NCI-H2196 (cell line): ENCODE measurements around the gene PCCB.
"Not testable (repeated sequence)": the region's sequence is repeated elsewhere in the genome, so short reads cannot be mapped to it uniquely, and the experiment has no call there.

Experiments
- DNase-seq: peaks from one replicate; lab custom pipeline; 2025; ENCODE audit not compliant: unreplicated experiment; lab: John Stamatoyannopoulos, UW

Gene PCCB

GRCh38 chr3:136261826-136262225, 11.7 kb downstream of the PCCB start:
- DNase-seq = no peak

DNA sequence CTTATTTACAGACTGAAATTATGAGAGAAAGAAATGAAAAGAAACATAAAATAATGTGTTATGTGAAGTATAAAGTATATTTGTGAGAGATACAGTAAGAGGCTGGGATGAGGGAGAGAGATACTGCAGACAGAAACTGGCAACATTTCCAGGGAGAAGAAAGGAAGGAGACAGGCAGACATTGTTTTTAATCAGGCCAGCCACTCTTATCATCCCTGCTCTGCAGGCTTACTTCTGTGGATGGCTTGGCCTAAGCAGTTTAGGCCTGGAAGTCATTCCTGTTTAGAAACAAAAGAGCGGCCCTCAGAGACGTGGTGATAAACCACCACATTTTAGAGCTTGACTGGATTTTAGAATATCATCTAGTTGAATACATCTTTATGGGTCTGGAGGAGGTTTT, 12.4 kb downstream of the PCCB start:
- DNase-seq = no peak

DNA sequence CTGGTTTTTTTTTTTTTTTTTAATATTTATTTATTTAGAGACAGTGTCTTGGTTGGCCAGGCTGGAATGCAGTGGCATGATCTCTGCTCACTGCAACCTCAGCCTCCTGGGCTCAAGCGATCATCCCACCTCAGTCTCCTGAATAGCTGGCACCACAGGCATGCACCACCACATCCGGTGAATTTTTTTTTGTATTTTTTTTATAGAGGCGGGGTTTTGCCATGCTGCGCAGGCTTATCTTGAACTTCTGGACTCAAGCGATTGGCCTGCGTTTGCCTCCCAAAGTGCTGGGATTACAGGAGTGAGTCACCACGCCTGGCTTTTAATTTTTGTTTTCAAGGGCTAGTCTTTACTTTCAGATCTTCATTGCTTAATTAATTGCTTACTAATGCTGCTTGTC, 13.1 kb downstream of the PCCB start:
- no peak for DNase-seq

- not testable (repeated sequence) for DNase-seq
Measured at GRCh38 chr3:136266468-136267125, 16.5 kb downstream of the PCCB start.

DNA sequence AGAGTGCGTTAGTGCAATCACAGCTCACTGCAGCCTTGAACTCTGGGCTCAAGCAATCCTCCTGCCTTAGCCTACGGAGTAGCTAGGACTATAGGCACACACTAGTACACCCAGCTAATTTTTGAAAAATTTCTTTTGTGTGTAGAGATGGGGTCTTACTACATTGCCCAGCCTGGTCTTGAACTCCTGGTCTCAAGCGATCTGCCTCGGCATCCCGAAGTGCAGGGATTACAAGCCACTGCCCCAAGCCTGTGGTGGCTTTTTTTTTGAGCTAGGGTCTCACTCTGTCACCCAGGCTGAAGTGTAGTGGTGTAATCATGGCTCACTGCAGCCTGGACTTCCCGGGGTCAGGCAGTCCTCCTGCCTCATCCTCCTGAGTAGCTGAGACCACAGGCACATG, 17.1 kb downstream of the PCCB start:
- no peak for DNase-seq

DNA sequence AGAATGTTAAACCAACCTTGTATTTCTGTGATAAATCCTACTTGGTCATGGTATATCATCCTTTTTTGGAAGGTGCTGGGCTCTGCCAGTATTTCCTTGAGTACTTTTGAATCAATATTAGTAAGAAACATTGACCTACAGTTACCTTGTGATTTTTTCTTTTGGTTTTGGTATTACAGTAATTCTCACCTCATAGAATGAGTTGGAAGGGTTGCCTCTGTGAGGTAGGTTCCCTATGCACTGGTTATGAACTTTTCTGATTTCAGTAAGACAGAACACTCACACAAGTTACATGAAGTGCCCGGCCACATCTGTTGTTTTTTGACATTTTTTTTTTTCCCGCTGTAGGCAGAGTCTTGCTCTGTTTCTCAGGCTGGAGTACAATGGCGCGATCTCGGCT, 20.0 kb downstream of the PCCB start:
- no peak for DNase-seq

- not testable (repeated sequence) for DNase-seq
Measured at GRCh38 chr3:136271626-136272025, 21.5 kb downstream of the PCCB start.

DNA sequence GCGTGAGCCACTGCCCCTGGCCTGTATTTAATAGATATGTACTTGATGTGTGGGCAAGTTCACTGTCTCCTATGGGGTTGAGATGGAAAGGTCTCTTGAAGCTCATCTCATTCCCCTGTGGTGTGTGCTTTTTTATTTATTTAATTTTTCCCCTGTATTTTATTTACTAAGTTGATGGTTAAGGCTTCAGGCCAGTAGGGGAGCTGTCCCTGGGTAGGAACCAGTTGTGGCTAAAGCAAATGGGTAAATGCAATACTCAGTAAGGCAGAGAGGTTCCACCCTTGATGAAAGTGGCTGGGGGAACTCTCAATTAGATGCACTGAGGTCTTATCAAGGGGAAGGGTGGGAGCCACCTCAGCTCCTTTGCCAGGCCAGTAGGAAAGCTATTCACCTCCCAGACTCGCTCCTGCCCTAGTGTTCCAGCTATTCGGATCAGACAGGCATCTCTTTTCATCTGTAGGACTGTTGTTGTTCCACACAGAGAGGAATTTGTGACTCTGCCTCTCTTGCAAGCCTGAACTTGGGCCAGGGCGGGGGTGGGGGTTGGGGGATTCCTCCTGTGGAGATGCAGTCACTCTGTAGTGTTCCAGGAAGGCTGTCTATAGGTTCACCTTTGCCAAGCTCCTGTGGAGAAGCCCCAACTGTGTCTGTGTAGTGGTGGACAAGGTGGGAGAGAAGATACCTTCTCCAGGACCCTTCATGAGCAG, 26.1 kb downstream of the PCCB start:
- no peak for DNase-seq

DNA sequence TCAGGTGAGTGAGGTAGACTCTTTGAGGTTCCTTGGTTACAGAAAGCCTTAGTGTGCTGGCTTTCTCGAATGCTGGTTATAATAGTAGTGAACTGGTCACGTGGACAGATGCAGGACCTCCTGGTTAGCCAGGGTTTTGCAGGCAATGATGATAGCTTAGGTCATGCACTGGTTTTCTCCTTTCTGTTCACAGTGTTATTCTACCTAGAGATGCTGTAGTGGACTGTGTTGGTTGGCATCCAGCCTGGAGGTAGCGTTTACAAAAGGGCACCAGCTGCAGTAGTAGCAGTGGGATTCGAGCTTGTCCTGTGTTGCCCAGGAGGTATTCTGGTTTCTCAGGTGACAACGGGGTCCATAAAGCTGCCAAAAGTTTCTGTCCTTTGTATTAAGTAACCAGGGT, 27.0 kb downstream of the PCCB start:
- peak; percentile 94 for DNase-seq

DNA sequence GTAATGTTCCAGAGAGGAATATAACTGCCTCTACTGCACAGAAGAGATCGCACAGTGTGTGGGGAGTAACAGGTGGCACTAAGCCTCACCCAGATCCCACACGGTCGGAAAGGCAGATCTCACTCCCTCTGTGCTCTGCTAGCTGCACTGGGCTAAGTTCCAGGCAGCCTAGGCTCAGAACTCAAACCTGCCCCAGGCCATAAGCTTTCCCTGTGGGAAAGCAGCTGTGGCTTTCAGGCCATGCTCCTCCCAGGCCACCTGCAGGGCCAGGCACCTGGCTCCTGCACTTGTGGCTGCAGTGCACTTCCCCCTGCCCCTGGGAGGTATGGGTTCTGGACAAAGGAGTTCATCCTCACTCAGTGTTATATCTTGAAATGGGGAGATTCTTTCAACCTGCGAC, 27.5 kb downstream of the PCCB start:
- peak; percentile 97 for DNase-seq

DNA sequence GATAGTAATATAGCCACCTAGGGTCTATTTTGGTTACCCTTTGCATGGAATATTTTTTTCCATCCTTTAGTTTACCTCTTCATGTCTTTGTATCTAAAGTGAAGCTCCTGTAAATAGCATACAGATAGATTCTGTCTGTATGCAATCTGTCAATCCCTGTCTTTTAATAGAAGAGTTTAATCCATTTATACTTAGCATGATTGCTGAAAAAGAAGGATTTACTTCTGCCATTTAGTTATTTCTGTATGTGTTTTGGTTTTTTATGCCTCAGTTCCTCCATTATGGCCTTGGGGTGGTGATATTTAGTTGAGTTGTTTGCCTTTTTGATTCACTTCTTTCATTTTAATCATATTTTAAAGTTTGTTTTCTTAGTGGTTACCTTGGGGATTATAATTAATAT, 29.0 kb downstream of the PCCB start:
- no peak for DNase-seq

DNA sequence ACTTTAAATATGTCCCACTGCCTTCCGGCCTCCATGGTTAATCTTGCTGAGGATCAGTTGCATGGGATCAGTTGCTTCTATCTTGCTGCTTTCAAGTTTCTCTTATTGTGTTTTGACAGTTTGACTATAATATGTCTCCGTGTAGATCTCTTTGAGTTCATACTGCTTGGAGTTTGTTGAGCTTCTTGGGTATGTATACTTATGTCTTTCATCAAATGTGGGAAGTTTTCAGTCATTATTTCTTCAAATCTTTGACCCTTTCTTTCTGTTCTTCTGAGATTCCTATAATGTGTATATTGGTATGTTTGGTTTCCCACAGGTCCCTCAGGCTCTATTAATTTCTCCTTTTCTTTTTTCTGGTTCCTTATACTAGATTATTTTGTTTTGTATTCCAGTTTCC, 30.8 kb downstream of the PCCB start:
- DNase-seq = no peak

- no peak for DNase-seq
Measured at GRCh38 chr3:136281966-136282520, 31.9 kb downstream of the PCCB start.

- DNase-seq = no peak
Measured at GRCh38 chr3:136283627-136284026, 33.5 kb downstream of the PCCB start.

DNA sequence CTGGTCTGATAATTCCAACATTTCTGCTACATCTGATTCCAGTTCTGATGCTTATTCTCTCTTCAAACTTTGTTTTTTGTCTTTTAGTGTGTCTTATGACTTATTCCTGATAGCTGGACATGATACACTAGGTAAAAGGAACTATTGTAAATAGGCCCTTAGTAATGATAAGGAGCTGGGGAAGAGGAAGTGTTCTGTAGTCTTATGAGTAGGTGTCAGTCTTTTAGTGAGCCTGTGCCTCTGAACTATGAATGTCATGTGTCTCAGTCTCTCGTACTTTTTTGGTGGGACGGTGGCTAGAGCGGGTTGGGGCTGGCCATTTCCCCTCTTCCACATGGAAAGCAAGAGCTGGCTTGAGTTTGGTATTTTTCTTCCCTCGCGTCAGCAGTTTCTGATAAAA, 41.2 kb downstream of the PCCB start:
- DNase-seq = no peak

DNA sequence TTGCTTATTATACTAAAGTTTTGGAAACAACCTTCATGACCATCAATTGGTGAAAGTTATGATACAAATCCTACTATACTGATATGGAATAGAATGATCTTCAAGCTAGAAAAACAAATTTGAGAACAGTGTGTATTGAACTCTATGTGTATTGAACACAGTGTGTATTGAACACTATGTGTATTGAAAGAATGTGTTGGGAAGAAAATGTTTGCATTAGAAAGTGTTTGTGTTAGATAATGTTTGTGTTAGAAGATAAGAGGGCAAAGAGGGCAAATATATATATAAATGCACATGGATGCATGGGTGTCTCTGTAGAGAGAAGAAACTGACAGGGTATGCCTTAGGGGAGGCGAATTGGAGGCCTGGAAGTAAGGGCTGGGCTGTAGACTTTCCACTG, 42.4 kb downstream of the PCCB start:
- no peak for DNase-seq

GRCh38 chr3:136293279-136293678, 43.1 kb downstream of the PCCB start:
- no peak for DNase-seq

GRCh38 chr3:136294176-136294575, 44.0 kb downstream of the PCCB start:
- no peak for DNase-seq

DNA sequence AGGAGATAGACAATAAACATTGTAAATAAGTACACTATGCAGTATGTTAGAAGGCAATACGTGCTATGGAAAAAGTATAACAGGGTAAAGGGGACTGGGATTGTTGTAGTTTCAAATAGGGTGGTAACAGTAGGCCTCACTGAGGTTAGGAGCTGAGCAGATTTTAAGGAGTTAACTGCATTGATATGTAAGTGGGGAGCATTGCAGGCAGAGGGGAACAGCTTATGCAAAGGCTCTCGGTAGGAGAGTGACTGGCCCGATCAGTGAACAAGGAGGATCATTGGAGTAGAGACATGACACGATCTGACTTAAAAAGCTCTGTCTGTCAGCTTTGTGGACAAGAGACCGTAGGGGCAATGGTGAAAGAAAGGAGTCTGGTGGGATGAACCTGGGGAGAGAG, 46.8 kb downstream of the PCCB start:
- no peak for DNase-seq

DNA sequence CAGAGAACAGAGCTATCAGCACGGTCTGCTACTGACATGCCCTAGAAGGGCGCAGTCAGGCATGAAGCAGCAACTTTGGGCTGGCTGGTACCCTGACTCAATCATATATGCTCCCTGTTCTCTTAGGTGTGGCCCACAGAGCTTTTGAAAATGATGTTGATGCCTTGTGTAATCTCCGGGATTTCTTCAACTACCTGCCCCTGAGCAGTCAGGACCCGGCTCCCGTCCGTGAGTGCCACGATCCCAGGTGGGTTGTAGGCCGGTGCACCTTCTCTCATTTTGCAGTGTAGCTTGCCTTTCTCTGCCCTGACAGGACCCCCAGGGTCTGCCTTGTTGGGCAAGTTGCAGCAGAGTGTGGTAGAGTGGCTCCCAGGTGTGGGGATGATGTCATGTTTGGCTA, 47.7 kb downstream of the PCCB start:
- no peak for DNase-seq

- no peak for DNase-seq
Measured at GRCh38 chr3:136300444-136300843, 50.3 kb downstream of the PCCB start.

DNA sequence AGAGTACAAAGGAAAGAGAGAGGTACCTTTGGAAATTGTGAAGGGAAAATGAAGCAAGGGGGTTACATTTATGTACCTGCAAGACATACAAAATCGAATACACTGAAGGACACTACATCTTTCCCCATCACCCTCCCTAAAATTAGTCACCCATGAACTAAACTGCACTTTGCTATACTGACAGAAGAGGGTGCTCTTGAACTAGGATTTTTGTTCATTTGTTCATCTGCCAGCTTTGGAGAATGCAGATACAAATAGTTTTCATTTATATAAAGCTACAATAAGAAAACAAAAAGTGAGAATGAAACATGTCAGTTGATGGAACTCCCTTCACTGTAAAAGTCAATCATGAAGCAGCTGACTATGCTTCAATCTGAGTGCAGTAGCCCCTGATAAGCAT, 55.7 kb downstream of the PCCB start:
- DNase-seq = no peak

DNA sequence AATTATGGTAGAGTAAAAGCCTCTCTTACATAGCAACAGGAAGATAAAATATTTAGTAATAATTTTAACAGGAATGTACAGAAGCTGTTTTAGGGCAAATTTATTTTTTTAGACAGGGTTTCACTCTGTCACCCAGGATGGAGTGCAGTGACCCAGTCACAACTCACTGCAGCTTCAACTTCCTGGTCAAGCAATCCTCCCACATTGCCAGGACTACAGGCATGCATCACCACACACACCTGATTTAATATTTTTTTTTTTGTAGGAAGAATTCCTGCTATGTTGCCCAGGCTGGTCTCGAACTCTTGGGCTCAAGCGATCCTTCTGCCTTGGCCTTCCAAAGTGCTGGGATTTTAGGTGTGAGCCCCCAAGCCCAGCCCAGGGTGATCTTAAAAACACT, 61.1 kb downstream of the PCCB start:
- DNase-seq = no peak
